ENCODE data around the gene ZNF862. TPM values are rescaled to one million over a fixed set of nuclear protein-coding genes. Genes with fewer than 3 reads are reported as not detected.

ZNF862 gene
- total RNA-seq, 1 experiment from 2014 or later: 3.6 TPM

DNA sequence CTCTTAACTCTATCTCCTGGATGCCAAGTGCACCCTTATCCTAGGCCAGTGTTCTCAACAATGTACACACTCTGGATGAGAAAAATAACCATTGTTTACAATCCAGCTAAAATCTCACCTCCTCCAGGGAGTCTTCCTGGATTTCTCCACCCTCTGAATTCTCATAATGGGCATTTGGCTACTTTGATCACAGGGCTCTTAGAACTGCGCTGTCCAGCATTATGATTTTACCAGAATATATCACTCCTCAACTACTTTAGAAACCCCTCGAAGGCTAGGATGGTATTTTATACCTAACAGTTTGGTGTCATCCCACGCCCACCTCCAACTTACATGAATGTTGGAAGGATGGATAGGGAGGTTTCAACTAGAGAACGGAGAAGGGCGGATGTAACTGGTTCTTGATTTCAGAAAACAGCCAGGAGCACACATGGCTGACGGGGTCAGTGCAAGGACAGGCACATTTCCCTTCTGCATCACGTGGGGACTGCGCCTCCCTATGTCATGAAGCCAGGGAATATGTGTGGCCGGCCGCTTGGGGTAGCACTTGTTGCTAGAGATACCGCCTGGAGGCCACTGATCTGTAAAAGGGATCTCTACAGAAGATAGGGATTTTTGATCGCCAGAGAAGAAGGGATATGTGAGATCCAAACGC lies 34.4 kb downstream of the ZNF862 start (continued):
- TF ChIP-seq TEAD4 (CRISPR knock-in tag; IDR thresholded peaks at IDR 0.05) (no peak), SMAD4 (CRISPR knock-in tag; IDR thresholded peaks at IDR 0.05) (no peak), GRHL2 (CRISPR knock-in tag; IDR thresholded peaks at IDR 0.05; ENCODE audit: insufficient replicate concordance, severe bottlenecking) (no peak), USF2 (CRISPR knock-in tag; IDR thresholded peaks at IDR 0.05) (peak; percentile 87), ZNF671 (CRISPR knock-in tag; IDR thresholded peaks at IDR 0.05) (no peak), TCF7 (CRISPR knock-in tag; IDR thresholded peaks at IDR 0.05; ENCODE audit: low read depth) (no peak), CREB1 (CRISPR knock-in tag; IDR thresholded peaks at IDR 0.05) (no peak), FOXP4 (CRISPR knock-in tag; IDR thresholded peaks at IDR 0.05) (no peak)
- TF ChIP-seq, protein P1, sequence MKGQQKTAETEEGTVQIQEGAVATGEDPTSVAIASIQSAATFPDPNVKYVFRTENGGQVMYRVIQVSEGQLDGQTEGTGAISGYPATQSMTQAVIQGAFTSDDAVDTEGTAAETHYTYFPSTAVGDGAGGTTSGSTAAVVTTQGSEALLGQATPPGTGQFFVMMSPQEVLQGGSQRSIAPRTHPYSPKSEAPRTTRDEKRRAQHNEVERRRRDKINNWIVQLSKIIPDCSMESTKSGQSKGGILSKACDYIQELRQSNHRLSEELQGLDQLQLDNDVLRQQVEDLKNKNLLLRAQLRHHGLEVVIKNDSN (CRISPR knock-in tag; IDR thresholded peaks at IDR 0.05): peak; percentile 85
- TF ChIP-seq, protein P2, sequence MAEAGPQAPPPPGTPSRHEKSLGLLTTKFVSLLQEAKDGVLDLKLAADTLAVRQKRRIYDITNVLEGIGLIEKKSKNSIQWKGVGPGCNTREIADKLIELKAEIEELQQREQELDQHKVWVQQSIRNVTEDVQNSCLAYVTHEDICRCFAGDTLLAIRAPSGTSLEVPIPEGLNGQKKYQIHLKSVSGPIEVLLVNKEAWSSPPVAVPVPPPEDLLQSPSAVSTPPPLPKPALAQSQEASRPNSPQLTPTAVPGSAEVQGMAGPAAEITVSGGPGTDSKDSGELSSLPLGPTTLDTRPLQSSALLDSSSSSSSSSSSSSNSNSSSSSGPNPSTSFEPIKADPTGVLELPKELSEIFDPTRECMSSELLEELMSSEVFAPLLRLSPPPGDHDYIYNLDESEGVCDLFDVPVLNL (CRISPR knock-in tag; IDR thresholded peaks at IDR 0.05; ENCODE audit: borderline replicate concordance, low read depth): no peak
- TF ChIP-seq, protein P3, sequence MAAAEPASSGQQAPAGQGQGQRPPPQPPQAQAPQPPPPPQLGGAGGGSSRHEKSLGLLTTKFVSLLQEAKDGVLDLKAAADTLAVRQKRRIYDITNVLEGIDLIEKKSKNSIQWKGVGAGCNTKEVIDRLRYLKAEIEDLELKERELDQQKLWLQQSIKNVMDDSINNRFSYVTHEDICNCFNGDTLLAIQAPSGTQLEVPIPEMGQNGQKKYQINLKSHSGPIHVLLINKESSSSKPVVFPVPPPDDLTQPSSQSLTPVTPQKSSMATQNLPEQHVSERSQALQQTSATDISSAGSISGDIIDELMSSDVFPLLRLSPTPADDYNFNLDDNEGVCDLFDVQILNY (CRISPR knock-in tag; IDR thresholded peaks at IDR 0.05): no peak

DNA sequence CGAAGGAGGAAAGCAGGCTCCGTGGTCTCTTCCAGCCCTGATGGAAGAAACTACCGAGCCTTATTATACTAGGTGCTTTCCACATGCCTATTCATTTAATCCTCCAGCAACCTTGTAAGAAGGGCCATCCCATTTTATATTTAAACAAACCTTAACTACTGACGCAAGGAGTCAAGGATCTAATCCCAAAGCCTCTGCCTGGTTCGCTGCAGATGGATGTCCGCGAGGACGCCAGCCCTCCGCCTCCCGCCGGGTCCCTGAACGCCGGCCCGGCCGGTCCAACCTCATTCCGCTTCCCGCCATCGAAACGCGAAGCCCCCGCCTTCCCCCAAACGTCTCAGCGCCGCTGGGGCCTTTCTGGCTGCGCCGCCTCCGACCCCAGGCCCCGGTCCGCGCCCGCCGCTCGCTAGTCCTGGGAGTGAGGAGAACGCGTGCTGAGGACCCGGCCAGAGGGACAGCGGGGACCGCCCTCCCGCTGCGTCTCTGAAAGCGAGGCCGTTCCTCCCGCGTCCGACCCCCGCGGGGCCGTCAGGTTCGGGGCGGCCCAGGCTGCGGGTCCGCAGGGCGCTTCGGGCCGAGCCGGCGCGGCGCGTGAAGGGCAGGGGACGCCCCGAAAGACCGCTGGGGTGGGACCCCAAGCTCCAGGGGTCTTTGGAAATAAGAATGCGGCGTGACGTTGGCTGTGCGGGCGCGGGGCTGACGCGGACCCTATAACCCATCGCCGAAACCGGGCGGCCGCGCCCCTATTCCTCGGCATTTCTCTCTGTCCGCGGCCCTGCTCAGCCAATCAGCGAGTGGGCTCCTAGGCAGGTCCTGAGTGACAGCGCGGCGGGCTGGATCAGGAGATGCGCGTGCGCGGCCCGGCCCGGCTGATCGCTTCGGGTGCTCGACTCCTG lies 35.1 kb downstream of the ZNF862 start, which contains the start of gene ATP6V0E2:
TSS of gene ATP6V0E2 (plus strand) at position 896 of the 896 bp plus-strand sequence. CDS start 97 bp downstream, outside the sequence.
- no peaks in the 10 kb centered on the region for H3K36me3 Mint-ChIP-seq
- peak; percentile 57; the same call in 1 of the 2 replicates for TF ChIP-seq IRF1 (CRISPR knock-in tag; IDR thresholded peaks at IDR 0.05)
- no peak for TF ChIP-seq NFATC4 (CRISPR knock-in tag; IDR thresholded peaks at IDR 0.05)
- 0 out of 2 replicates have a peak, but pooled peaks have one; percentile 58 for TF ChIP-seq CREB1 (CRISPR knock-in tag; IDR thresholded peaks at IDR 0.05)
- TF ChIP-seq ETV6 (CRISPR knock-in tag; IDR thresholded peaks at IDR 0.05): no peak; the same call in 1 of the 2 replicates
- peak; percentile 32; the same call in 1 of the 2 replicates for TF ChIP-seq ARID4B (CRISPR knock-in tag; IDR thresholded peaks at IDR 0.05; ENCODE audit: borderline replicate concordance)
- TF ChIP-seq NFYB (CRISPR knock-in tag; conservative IDR thresholded peaks at IDR 0.05; ENCODE audit: low read depth): peak; percentile 48
- peak; percentile 21; the same call in 1 of the 2 replicates for TF ChIP-seq FOXP1 (CRISPR knock-in tag; IDR thresholded peaks at IDR 0.05; ENCODE audit: borderline replicate concordance)
- TF ChIP-seq, protein P3 (CRISPR knock-in tag; IDR thresholded peaks at IDR 0.05): 0 out of 2 replicates have a peak, but pooled peaks have one; percentile 60
- peak; percentile 81 for TF ChIP-seq HMGXB4 (CRISPR knock-in tag; IDR thresholded peaks at IDR 0.05)

More for the DNA sequence above, 35.1 kb downstream of the ZNF862 start, which contains the start of gene ATP6V0E2:
- peak within 1 kb of the TSS; percentile 74 for H3K4me3 Mint-ChIP-seq
- H3K27ac Mint-ChIP-seq: peak within 1 kb of the TSS; percentile 70
- H3K27me3 Mint-ChIP-seq (ENCODE audit: low read depth): peaks cover 26% of the 10 kb centered on the region
- CTCF ChIA-PET: interaction anchor here (1.0 kb wide), 1 partner anchor 11 kb away, joined by 3 read pairs; no protein-coding TSS in a partner anchor
- H3K9me3 Mint-ChIP-seq: no peaks in the 10 kb centered on the region
- peaks cover 16% of the 10 kb centered on the region for H3K4me1 Mint-ChIP-seq
- POLR2A ChIA-PET: no interaction called here
- peak; percentile 91 for ATAC-seq
- DNase-seq (ENCODE audit: low spot score): peak; percentile 91
